Endodermal cell (in vitro differentiated cells): ENCODE data around the gene OR4D6. TPM values are rescaled to one million over a fixed set of nuclear protein-coding genes. Genes with fewer than 3 reads are reported as not detected.

Experiments
- DNase-seq: peaks from one replicate; pipeline ENCODE4 v3.0.0-alpha.2; 2017
- H3K27ac ChIP-seq: 2 replicates; pipeline ENCODE4 v1.5.1; 2013; ENCODE audit warnings: mild to moderate bottlenecking, low read depth, low read length, moderate library complexity
- H3K27me3 ChIP-seq: 2 replicates; pipeline ENCODE4 v1.6.1; 2013; ENCODE audit warnings: mild to moderate bottlenecking, low read length, moderate library complexity; ENCODE audit not compliant: insufficient read depth, control insufficient read depth, poor library complexity, severe bottlenecking
- H3K36me3 ChIP-seq: 2 replicates; pipeline ENCODE4 v1.7.0; 2013; ENCODE audit warnings: mild to moderate bottlenecking, low read length, moderate library complexity; ENCODE audit not compliant: control insufficient read depth, insufficient read depth
- H3K4me1 ChIP-seq: one replicate; pipeline ENCODE4 v1.7.0; 2013; ENCODE audit warnings: low read length; ENCODE audit not compliant: control insufficient read depth, insufficient read depth
- H3K4me3 ChIP-seq: 2 replicates; pipeline ENCODE4 v1.5.1; 2013; ENCODE audit warnings: mild to moderate bottlenecking, low read length, moderate library complexity
- H3K9ac ChIP-seq: 2 replicates; pipeline ENCODE4 v1.6.1; 2013; ENCODE audit warnings: mild to moderate bottlenecking, low read length, moderate library complexity; ENCODE audit not compliant: poor library complexity, severe bottlenecking; ENCODE audit errors: extremely low read depth
- H3K9me3 ChIP-seq: 2 replicates; pipeline ENCODE4 v1.6.1; 2013; ENCODE audit warnings: mild to moderate bottlenecking, low read length, moderate library complexity; ENCODE audit not compliant: control insufficient read depth
- H3K27ac Mint-ChIP-seq: 2 replicates; pipeline ENCODE4 v1.8.0; 2020; ENCODE audit warnings: mixed read lengths
- H3K27me3 Mint-ChIP-seq: 2 replicates; pipeline ENCODE4 v1.8.0; 2021; ENCODE audit warnings: mild to moderate bottlenecking, mixed read lengths; ENCODE audit not compliant: insufficient read depth
- H3K36me3 Mint-ChIP-seq: 2 replicates; pipeline ENCODE4 v1.8.0; 2020; ENCODE audit warnings: low read depth, mixed read lengths
- H3K4me1 Mint-ChIP-seq: 2 replicates; pipeline ENCODE4 v1.8.0; 2020; ENCODE audit warnings: mixed read lengths
- H3K4me3 Mint-ChIP-seq: 2 replicates; pipeline ENCODE4 v1.8.0; 2020; ENCODE audit warnings: mild to moderate bottlenecking, moderate library complexity, mixed read lengths
- H3K9me3 Mint-ChIP-seq: 2 replicates; pipeline ENCODE4 v1.8.0; 2020; ENCODE audit warnings: mild to moderate bottlenecking, mixed read lengths
- WGBS, 2 experiments: methylation state at CpG; one replicate each; pipeline versions ENCODE4 v1.1.5 to v1.1.7; 2013; ENCODE audit warnings: missing lambda C conversion rate in 2 of 2, mixed read lengths in 1 of 2; ENCODE audit not compliant: insufficient coverage in 1 of 2, insufficient read length in 1 of 2; 5-methylcytosine and 5-hydroxymethylcytosine counted together
- total RNA-seq, 2 donors: library from RNA; stranded (reverse); fragmentation: NEBNext Ultra II Directional in 1 of 2; extraction: Animal tissue kit (Norgen Biotek cat#: 25700) in 1 of 2; gene quantifications; 2 replicates in 1 of 2; 3 replicates in 1 of 2; pipeline ENCODE4 v1.2.1, GENCODE V29; 2021
- TF ChIP-seq, protein P1 (sequence below): fragments of 200-600 bp; sonication (generic); conservative IDR thresholded peaks from 2 replicates; pipeline ENCODE4 v1.5.0; 2021; ENCODE audit warnings: antibody characterized with exemption, mild to moderate bottlenecking

The OR4D6 gene
- total RNA-seq, 2 donors from 2014 or later = not detected

- H3K27me3 Mint-ChIP-seq = no peaks in the 10 kb centered on the region
- Histone ChIP-seq H3K27ac (no peak overlapping the region), H3K9me3 (no peaks in the 10 kb centered on the region), H3K4me1 (no peaks in the 10 kb centered on the region), H3K4me3 (no peak overlapping the region), H3K36me3 (no peaks in the 10 kb centered on the region), H3K27me3 (no peaks in the 10 kb centered on the region), H3K9ac (no peak overlapping the region)
- no peaks in the 10 kb centered on the region for H3K4me1 Mint-ChIP-seq
- no peak for DNase-seq
- H3K36me3 Mint-ChIP-seq = no peaks in the 10 kb centered on the region
- TF ChIP-seq, protein P1, sequence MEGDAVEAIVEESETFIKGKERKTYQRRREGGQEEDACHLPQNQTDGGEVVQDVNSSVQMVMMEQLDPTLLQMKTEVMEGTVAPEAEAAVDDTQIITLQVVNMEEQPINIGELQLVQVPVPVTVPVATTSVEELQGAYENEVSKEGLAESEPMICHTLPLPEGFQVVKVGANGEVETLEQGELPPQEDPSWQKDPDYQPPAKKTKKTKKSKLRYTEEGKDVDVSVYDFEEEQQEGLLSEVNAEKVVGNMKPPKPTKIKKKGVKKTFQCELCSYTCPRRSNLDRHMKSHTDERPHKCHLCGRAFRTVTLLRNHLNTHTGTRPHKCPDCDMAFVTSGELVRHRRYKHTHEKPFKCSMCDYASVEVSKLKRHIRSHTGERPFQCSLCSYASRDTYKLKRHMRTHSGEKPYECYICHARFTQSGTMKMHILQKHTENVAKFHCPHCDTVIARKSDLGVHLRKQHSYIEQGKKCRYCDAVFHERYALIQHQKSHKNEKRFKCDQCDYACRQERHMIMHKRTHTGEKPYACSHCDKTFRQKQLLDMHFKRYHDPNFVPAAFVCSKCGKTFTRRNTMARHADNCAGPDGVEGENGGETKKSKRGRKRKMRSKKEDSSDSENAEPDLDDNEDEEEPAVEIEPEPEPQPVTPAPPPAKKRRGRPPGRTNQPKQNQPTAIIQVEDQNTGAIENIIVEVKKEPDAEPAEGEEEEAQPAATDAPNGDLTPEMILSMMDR = no peak
- H3K27ac Mint-ChIP-seq = no peak overlapping the region
- no peaks in the 10 kb centered on the region for H3K9me3 Mint-ChIP-seq
- no peak overlapping the region for H3K4me3 Mint-ChIP-seq
Measured at GRCh38 chr11:59479906-59480305, 23.1 kb downstream of the OR4D6 start.

GRCh38 chr11:59480359-59480758 lies 23.6 kb downstream of the OR4D6 start:
- Histone ChIP-seq H3K9me3 (no peaks in the 10 kb centered on the region), H3K27me3 (no peaks in the 10 kb centered on the region), H3K4me1 (no peaks in the 10 kb centered on the region), H3K4me3 (no peak overlapping the region), H3K36me3 (no peaks in the 10 kb centered on the region), H3K9ac (no peak overlapping the region), H3K27ac (no peak overlapping the region)
- no peaks in the 10 kb centered on the region for H3K36me3 Mint-ChIP-seq
- H3K4me3 Mint-ChIP-seq = no peak overlapping the region
- 84 to 93% methylated on average over 3 of the region's 3 CpGs for WGBS, 2 experiments
- no peak for DNase-seq
- H3K27ac Mint-ChIP-seq = no peak overlapping the region
- TF ChIP-seq, protein P1 = no peak
- no peaks in the 10 kb centered on the region for H3K4me1 Mint-ChIP-seq
- no peaks in the 10 kb centered on the region for H3K9me3 Mint-ChIP-seq
- no peaks in the 10 kb centered on the region for H3K27me3 Mint-ChIP-seq

- Histone ChIP-seq H3K4me3 (no peak overlapping the region), H3K36me3 (no peaks in the 10 kb centered on the region), H3K27me3 (no peaks in the 10 kb centered on the region), H3K9me3 (no peaks in the 10 kb centered on the region), H3K4me1 (no peaks in the 10 kb centered on the region), H3K27ac (no peak overlapping the region), H3K9ac (no peak overlapping the region)
- Mint-ChIP-seq H3K27me3 (no peaks in the 10 kb centered on the region), H3K9me3 (no peaks in the 10 kb centered on the region), H3K36me3 (no peaks in the 10 kb centered on the region), H3K4me3 (no peak overlapping the region), H3K4me1 (no peaks in the 10 kb centered on the region), H3K27ac (no peak overlapping the region)
- DNase-seq = no peak
- no CpG with 5 or more reads among the region's 1 CpG for WGBS, 2 experiments
- TF ChIP-seq, protein P1 = no peak
Measured at GRCh38 chr11:59501931-59502330, 45.2 kb downstream of the OR4D6 start.
